Measurements from ENCODE around the gene SLC22A23. TPM values are rescaled to one million over a fixed set of nuclear protein-coding genes. Genes with fewer than 3 reads are reported as not detected.

Gene SLC22A23
- total RNA-seq, 1 donor from 2014 or later = 5.7 TPM

DNA sequence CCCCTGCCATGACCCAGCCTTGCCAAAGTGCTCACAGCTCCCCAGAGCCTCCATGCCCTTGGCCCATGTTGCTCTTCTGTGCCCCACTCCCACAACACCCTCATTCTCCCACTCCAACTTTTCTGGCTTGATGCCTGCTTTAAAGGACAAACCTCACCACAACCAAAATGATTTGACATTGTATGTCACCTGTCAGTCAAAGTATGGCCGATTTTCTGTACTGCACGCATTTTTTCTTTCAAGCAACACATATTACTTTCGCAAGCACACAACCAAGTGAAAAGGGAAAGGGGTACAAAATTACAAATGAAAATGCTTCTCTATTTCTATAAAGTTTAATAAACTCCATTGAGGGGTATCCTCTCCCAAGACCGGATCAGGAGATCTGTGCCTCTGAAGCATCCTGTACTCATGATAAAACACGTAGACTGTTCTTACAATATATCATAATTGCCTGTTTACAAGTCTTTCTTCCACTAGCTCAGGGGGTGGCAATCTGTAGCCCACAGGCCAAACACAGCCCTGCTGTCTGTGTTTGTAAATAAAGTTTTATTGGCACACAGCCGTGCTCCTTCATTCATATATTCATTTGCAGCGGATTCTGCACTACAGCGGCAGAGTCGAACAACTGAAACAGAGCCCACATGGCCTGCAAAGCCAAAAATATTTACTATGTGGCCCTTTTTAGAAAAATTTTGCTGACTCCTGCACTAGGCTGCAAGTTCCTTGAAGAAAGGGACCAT is 32.5 kb downstream of the SLC22A23 start:
- Mint-ChIP-seq H3K9me3 (ENCODE audit: unreplicated experiment) (no peaks in the 10 kb centered on the region), H3K27ac (ENCODE audit: unreplicated experiment) (no peak overlapping the region), H3K27me3 (ENCODE audit: low read depth, unreplicated experiment) (no peaks in the 10 kb centered on the region), H3K36me3 (ENCODE audit: low read depth, unreplicated experiment) (no peaks in the 10 kb centered on the region), H3K4me1 (ENCODE audit: low read depth, unreplicated experiment) (peaks cover 25% of the 10 kb centered on the region), H3K4me3 (ENCODE audit: unreplicated experiment) (no peak overlapping the region)
- FAIRE-seq (no peak), DNase-seq (ENCODE audit: low read depth) (no peak)
- TF ChIP-seq EZH2 (IDR thresholded peaks at IDR 0.05; ENCODE audit: insufficient read depth, low read length) = no peak
- TF ChIP-seq, protein P1, sequence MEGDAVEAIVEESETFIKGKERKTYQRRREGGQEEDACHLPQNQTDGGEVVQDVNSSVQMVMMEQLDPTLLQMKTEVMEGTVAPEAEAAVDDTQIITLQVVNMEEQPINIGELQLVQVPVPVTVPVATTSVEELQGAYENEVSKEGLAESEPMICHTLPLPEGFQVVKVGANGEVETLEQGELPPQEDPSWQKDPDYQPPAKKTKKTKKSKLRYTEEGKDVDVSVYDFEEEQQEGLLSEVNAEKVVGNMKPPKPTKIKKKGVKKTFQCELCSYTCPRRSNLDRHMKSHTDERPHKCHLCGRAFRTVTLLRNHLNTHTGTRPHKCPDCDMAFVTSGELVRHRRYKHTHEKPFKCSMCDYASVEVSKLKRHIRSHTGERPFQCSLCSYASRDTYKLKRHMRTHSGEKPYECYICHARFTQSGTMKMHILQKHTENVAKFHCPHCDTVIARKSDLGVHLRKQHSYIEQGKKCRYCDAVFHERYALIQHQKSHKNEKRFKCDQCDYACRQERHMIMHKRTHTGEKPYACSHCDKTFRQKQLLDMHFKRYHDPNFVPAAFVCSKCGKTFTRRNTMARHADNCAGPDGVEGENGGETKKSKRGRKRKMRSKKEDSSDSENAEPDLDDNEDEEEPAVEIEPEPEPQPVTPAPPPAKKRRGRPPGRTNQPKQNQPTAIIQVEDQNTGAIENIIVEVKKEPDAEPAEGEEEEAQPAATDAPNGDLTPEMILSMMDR (IDR thresholded peaks at IDR 0.05; ENCODE audit: insufficient read depth, low read depth, low read length) = no peak
- no peak overlapping the region for H3K4me2 ChIP-seq (ENCODE audit: low read length)
- peaks cover 54% of the 10 kb centered on the region for H3K4me1 ChIP-seq (ENCODE audit: insufficient read depth, low read length)
- no peak overlapping the region for H3K4me3 ChIP-seq (ENCODE audit: insufficient read depth, low read depth, low read length)
- H3K9ac ChIP-seq (ENCODE audit: low read length) = no peak overlapping the region
- no peak overlapping the region for H2AFZ ChIP-seq (ENCODE audit: low read depth, low read length)
- no peaks in the 10 kb centered on the region for H3K9me3 ChIP-seq (ENCODE audit: insufficient read depth, low read depth, low read length)
- no peaks in the 10 kb centered on the region for H4K20me1 ChIP-seq (ENCODE audit: insufficient read depth, low read length)
- no peak overlapping the region for H3K27ac ChIP-seq (ENCODE audit: low read depth, low read length)
- H3K27me3 ChIP-seq (ENCODE audit: insufficient read depth, low read length) = no peaks in the 10 kb centered on the region
- no peaks in the 10 kb centered on the region for H3K36me3 ChIP-seq (ENCODE audit: insufficient read depth, low read length)
- peaks cover 3% of the 10 kb centered on the region for H3K79me2 ChIP-seq (ENCODE audit: insufficient read depth, low read length)

DNA sequence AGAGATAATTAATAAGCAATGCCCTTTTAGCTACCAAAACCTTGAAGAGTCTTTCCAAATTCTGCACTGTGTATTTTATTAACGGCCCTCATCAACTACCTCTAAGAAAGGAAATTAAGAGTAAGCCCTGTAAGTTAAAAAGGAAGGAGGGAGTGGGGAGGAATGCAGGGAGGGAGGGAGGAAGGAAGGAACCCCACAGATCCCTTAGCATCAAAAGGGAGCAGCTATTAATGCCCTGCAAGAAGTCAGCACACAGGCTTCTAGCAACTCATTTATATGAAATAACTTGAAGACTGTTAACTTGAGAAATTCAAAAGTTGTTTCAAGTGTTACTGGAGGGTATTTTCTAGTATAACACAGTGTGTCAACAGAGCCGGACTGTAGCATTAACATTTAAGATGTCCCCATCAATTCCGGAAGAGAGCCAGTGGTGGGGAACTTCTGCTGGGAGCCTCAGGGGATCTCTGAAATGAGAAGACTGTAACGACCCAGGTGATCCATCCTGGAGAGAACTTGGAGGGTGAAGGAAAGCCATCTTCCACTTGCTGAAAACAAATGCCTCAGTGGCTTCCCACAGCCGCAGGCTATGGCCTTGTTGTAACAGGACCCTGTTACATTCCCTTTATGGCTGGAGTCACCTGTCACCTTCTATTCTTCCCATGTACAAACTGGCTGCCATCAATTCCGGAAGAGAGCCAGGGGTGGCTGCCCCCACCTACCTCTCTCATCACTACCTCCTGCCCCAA is 33.2 kb downstream of the SLC22A23 start:
- no peak for DNase-seq (ENCODE audit: low read depth)
- Histone ChIP-seq H3K4me3 (ENCODE audit: insufficient read depth, low read depth, low read length) (no peak overlapping the region), H3K79me2 (ENCODE audit: insufficient read depth, low read length) (peaks cover 3% of the 10 kb centered on the region), H3K9ac (ENCODE audit: low read length) (no peak overlapping the region), H4K20me1 (ENCODE audit: insufficient read depth, low read length) (no peaks in the 10 kb centered on the region), H3K36me3 (ENCODE audit: insufficient read depth, low read length) (no peaks in the 10 kb centered on the region), H3K4me2 (ENCODE audit: low read length) (peak overlapping the region; percentile 63), H3K9me3 (ENCODE audit: insufficient read depth, low read depth, low read length) (no peaks in the 10 kb centered on the region), H3K4me1 (ENCODE audit: insufficient read depth, low read length) (peaks cover 58% of the 10 kb centered on the region), H2AFZ (ENCODE audit: low read depth, low read length) (no peak overlapping the region), H3K27ac (ENCODE audit: low read depth, low read length) (no peak overlapping the region), H3K27me3 (ENCODE audit: insufficient read depth, low read length) (no peaks in the 10 kb centered on the region)
- no peak for FAIRE-seq
- TF ChIP-seq, protein P1 (IDR thresholded peaks at IDR 0.05; ENCODE audit: insufficient read depth, low read depth, low read length) = no peak
- TF ChIP-seq EZH2 (IDR thresholded peaks at IDR 0.05; ENCODE audit: insufficient read depth, low read length) = no peak
- Mint-ChIP-seq H3K27ac (ENCODE audit: unreplicated experiment) (no peak overlapping the region), H3K36me3 (ENCODE audit: low read depth, unreplicated experiment) (no peaks in the 10 kb centered on the region), H3K27me3 (ENCODE audit: low read depth, unreplicated experiment) (no peaks in the 10 kb centered on the region), H3K9me3 (ENCODE audit: unreplicated experiment) (no peaks in the 10 kb centered on the region), H3K4me3 (ENCODE audit: unreplicated experiment) (no peak overlapping the region), H3K4me1 (ENCODE audit: low read depth, unreplicated experiment) (peaks cover 25% of the 10 kb centered on the region)
